Measurements from ENCODE around the gene GPD1.

GPD1 gene

GRCh38 chr12:50104417-50105366 is 884 bp downstream of the GPD1 start:
- H3K36me3 ChIP-seq (ENCODE audit: insufficient read depth, low read length), result peaks cover 20% of the 10 kb centered on the region
- no peaks in the 10 kb centered on the region for H4K20me1 ChIP-seq (ENCODE audit: insufficient read depth, low read length)
- no peaks in the 10 kb centered on the region for H3K79me2 ChIP-seq (ENCODE audit: insufficient read depth, low read length)
- H3K9me3 ChIP-seq (ENCODE audit: low read length), result no peaks in the 10 kb centered on the region
- no peak overlapping the region for H3K4me2 ChIP-seq (ENCODE audit: low read length)
- no peak overlapping the region for H3K4me3 ChIP-seq (ENCODE audit: low read depth, low read length, poor library complexity, severe bottlenecking)
- TF ChIP-seq EZH2 (IDR thresholded peaks at IDR 0.05; ENCODE audit: borderline replicate concordance, low read length) (no peak), CTCF (IDR thresholded peaks at IDR 0.05; ENCODE audit: low read length) (no peak)
- no peak overlapping the region for H2AFZ ChIP-seq (ENCODE audit: low read length)
- H3F3A ChIP-seq (ENCODE audit: insufficient read depth, low read length), result no peaks in the 10 kb centered on the region
- no peak overlapping the region for H3K9ac ChIP-seq (ENCODE audit: low read length)
- no peaks in the 10 kb centered on the region for H3K9me2 ChIP-seq (ENCODE audit: low read depth, low read length)
- no peak overlapping the region for H3K27ac ChIP-seq (ENCODE audit: low read depth, low read length, poor library complexity, severe bottlenecking)
- H3K4me1 ChIP-seq (ENCODE audit: insufficient read depth, low read length, severe bottlenecking), result peaks cover 6% of the 10 kb centered on the region
- no peaks in the 10 kb centered on the region for H3K27me3 ChIP-seq (ENCODE audit: insufficient read depth, low read length)

DNA sequence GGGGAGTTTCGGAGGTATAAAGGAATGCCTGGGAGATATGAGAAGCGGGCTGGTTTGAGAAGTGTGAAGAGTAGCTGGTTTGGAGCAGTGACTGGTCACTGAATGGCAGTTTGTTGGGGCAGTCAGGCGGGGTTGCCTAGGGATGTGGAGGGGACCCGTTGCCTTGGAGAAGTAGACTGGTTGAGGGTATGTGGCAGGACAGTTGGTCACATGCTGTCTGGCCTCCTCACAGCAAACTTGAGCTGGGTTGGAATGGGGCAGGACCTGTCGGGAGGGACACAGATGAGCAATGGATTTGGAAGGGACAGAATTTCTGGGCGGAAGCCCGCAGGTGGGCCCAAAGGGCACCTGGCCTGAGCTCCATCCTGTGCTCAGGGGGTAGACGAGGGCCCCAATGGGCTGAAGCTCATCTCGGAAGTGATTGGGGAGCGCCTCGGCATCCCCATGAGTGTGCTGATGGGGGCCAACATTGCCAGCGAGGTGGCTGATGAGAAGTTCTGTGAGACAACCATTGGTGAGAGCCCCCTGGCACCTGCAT is 2.2 kb downstream of the GPD1 start:
- Histone ChIP-seq H3F3A (ENCODE audit: insufficient read depth, low read length) (no peaks in the 10 kb centered on the region), H3K4me2 (ENCODE audit: low read length) (no peak overlapping the region), H3K4me1 (ENCODE audit: insufficient read depth, low read length, severe bottlenecking) (peaks cover 18% of the 10 kb centered on the region), H4K20me1 (ENCODE audit: insufficient read depth, low read length) (no peaks in the 10 kb centered on the region), H3K79me2 (ENCODE audit: insufficient read depth, low read length) (no peaks in the 10 kb centered on the region), H3K27me3 (ENCODE audit: insufficient read depth, low read length) (no peaks in the 10 kb centered on the region), H3K27ac (ENCODE audit: low read depth, low read length, poor library complexity, severe bottlenecking) (no peak overlapping the region), H3K9me3 (ENCODE audit: low read length) (no peaks in the 10 kb centered on the region), H3K9me2 (ENCODE audit: low read depth, low read length) (no peaks in the 10 kb centered on the region), H3K4me3 (ENCODE audit: low read depth, low read length, poor library complexity, severe bottlenecking) (no peak overlapping the region), H3K9ac (ENCODE audit: low read length) (no peak overlapping the region), H2AFZ (ENCODE audit: low read length) (no peak overlapping the region), H3K36me3 (ENCODE audit: insufficient read depth, low read length) (peaks cover 9% of the 10 kb centered on the region; the same call in 1 of the 2 replicates)
- TF ChIP-seq CTCF (IDR thresholded peaks at IDR 0.05; ENCODE audit: low read length) (no peak), EZH2 (IDR thresholded peaks at IDR 0.05; ENCODE audit: borderline replicate concordance, low read length) (no peak)

DNA sequence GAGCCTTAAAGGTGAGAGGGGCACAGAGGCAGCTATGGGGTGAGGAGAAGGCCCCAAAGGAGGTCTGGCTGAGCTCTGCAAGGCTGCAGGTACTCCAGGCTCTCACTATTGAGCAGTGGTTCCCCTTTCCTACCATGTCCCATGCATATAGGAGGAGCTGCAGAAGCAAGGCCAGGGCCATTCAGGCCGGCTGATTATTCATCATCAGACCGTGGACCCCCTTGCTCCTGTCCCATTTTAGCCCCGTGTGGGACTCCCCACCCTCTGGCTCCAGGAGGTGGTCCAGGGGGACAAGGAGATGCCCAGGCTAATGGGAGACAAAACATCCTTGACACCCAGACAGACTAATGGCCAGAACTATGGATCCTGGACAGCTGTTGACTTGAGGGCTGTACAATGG is 3.1 kb downstream of the GPD1 start:
- no peak overlapping the region for H3K4me2 ChIP-seq (ENCODE audit: low read length)
- H3K4me3 ChIP-seq (ENCODE audit: low read depth, low read length, poor library complexity, severe bottlenecking), result no peak overlapping the region
- no peaks in the 10 kb centered on the region for H3K9me2 ChIP-seq (ENCODE audit: low read depth, low read length)
- H3K27me3 ChIP-seq (ENCODE audit: insufficient read depth, low read length), result no peaks in the 10 kb centered on the region
- no peak for TF ChIP-seq CTCF (IDR thresholded peaks at IDR 0.05; ENCODE audit: low read length)
- no peak for TF ChIP-seq EZH2 (IDR thresholded peaks at IDR 0.05; ENCODE audit: borderline replicate concordance, low read length)
- H3K9ac ChIP-seq (ENCODE audit: low read length), result no peak overlapping the region
- peaks cover 21% of the 10 kb centered on the region for H3K4me1 ChIP-seq (ENCODE audit: insufficient read depth, low read length, severe bottlenecking)
- no peaks in the 10 kb centered on the region for H4K20me1 ChIP-seq (ENCODE audit: insufficient read depth, low read length)
- no peak overlapping the region for H3K27ac ChIP-seq (ENCODE audit: low read depth, low read length, poor library complexity, severe bottlenecking)
- H3K79me2 ChIP-seq (ENCODE audit: insufficient read depth, low read length), result no peaks in the 10 kb centered on the region
- H3K9me3 ChIP-seq (ENCODE audit: low read length), result no peaks in the 10 kb centered on the region
- no peak overlapping the region for H2AFZ ChIP-seq (ENCODE audit: low read length)
- no peaks in the 10 kb centered on the region for H3F3A ChIP-seq (ENCODE audit: insufficient read depth, low read length)
- H3K36me3 ChIP-seq (ENCODE audit: insufficient read depth, low read length), result peaks cover 2% of the 10 kb centered on the region; the same call in 1 of the 2 replicates
